Hepatocyte (in vitro differentiated cells): Measurements from ENCODE around the gene HIGD1C. TPM values are rescaled to one million over a fixed set of nuclear protein-coding genes. Genes with fewer than 3 reads are reported as not detected.

ENCODE experiments used
- DNase-seq: peaks from one replicate; pipeline ENCODE4 v3.0.0-alpha.2; 2016; ENCODE audit warnings: low spot score
- H2AFZ ChIP-seq: fragments of 200-600 bp; sonication (generic); 2 replicates; pipeline ENCODE4 v1.6.0; 2016; ENCODE audit warnings: antibody characterized with exemption, mild to moderate bottlenecking
- H3K27ac ChIP-seq: fragments of 200-600 bp; sonication (generic); 2 replicates; pipeline ENCODE4 v1.5.1; 2016; ENCODE audit warnings: mild to moderate bottlenecking
- H3K27me3 ChIP-seq: fragments of 200-600 bp; sonication (generic); 2 replicates; pipeline ENCODE4 v1.6.1; 2016
- H3K36me3 ChIP-seq: fragments of 200-600 bp; sonication (generic); replicated peaks from 2 replicates; pipeline ENCODE4 v1.5.1; 2016; ENCODE audit warnings: low read depth; ENCODE audit not compliant: insufficient read depth
- H3K4me1 ChIP-seq: fragments of 200-600 bp; sonication (generic); 2 replicates; pipeline ENCODE4 v1.5.1; 2016; ENCODE audit warnings: mild to moderate bottlenecking, moderate library complexity; ENCODE audit not compliant: insufficient read depth
- H3K4me2 ChIP-seq: fragments of 200-600 bp; sonication (generic); 2 replicates; pipeline ENCODE4 v1.6.0; 2016
- H3K4me3 ChIP-seq: fragments of 200-600 bp; sonication (generic); 2 replicates; pipeline ENCODE4 v1.5.1; 2016; ENCODE audit warnings: mild to moderate bottlenecking
- H3K79me2 ChIP-seq: fragments of 200-600 bp; sonication (generic); 2 replicates; pipeline ENCODE4 v1.6.0; 2017; ENCODE audit warnings: mild to moderate bottlenecking
- H3K9me2 ChIP-seq: fragments of 200-600 bp; sonication (generic); replicated peaks from 2 replicates; pipeline ENCODE4 v1.6.0; 2017; ENCODE audit warnings: mild to moderate bottlenecking; ENCODE audit not compliant: insufficient read depth
- H3K9me3 ChIP-seq: fragments of 200-600 bp; sonication (generic); 2 replicates; pipeline ENCODE4 v1.5.1; 2016; ENCODE audit warnings: low read depth, mild to moderate bottlenecking
- H4K20me1 ChIP-seq: fragments of 200-600 bp; sonication (generic); 2 replicates; pipeline ENCODE4 v1.6.0; 2016; ENCODE audit warnings: mild to moderate bottlenecking; ENCODE audit not compliant: insufficient read depth, poor library complexity, severe bottlenecking
- CTCF ChIP-seq: fragments of 200-600 bp; sonication (generic); IDR thresholded peaks from 2 replicates; pipeline ENCODE4 v1.5.1; 2016; ENCODE audit warnings: antibody characterized with exemption, mild to moderate bottlenecking; ENCODE audit not compliant: poor library complexity
- EZH2 ChIP-seq: fragments of 200-600 bp; sonication (generic); IDR thresholded peaks from 2 replicates; pipeline ENCODE4 v1.6.1; 2016; ENCODE audit warnings: antibody characterized with exemption, mild to moderate bottlenecking, borderline replicate concordance
- EZH2phosphoT487 ChIP-seq: fragments of 200-600 bp; sonication (generic); IDR thresholded peaks from one replicate; pipeline ENCODE4 v1.6.1; 2018; ENCODE audit warnings: antibody characterized with exemption, mild to moderate bottlenecking, low read depth, moderate library complexity; ENCODE audit not compliant: unreplicated experiment, severe bottlenecking
- WGBS: methylation state at CpG from one replicate; pipeline ENCODE4 v1.1.6; 2016; ENCODE audit warnings: low lambda C conversion rate; ENCODE audit errors: missing lambda C conversion rate; 5-methylcytosine and 5-hydroxymethylcytosine counted together
- polyA plus RNA-seq: library from polyadenylated mRNA; unstranded; fragments of >200 nt; fragmentation: Nextera tagmentation; extraction: Ambion mirVana; gene quantifications from 2 replicates; pipeline ENCODE4 v1.2.1, GENCODE V29; 2016
- total RNA-seq: library from RNA; depleted of rRNA; stranded (reverse); fragments of >200 nt; gene quantifications from 2 replicates; pipeline ENCODE4 v1.2.3, GENCODE V29; 2014

HIGD1C gene
- total and polyA plus RNA-seq, 2 experiments from 2014 or later: not detected

DNA sequence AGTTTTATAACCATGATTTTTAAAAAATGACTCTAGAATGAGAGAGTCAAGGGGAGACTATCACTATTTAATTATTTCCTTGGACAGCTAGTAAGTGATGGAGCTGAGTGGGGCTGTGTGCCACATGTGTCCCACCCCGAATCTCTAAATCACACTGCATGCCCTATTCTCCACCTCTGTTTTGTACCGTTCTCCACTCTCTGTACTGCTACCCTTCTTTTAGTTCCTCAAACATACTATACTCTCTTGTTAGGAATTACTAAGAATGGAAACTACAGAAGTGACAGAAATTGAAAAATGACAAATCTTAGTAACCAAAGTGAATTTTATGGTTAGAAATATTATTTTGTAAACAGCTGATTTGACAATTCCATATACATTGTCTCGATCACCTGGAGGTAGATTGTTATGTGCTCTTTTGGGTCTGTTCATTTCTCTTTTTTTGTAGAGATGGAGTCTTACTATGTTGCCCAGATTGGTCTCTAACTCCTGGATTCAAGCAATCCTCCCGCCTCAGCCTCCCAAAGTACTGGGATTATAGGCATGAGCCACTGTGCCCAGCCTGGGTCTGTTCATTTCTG, 37.9 kb downstream of the HIGD1C start:
- TF ChIP-seq EZH2phosphoT487: no peak
- TF ChIP-seq CTCF: no peak
- no peak for TF ChIP-seq EZH2
- H3K36me3 ChIP-seq: peaks cover 5% of the 10 kb centered on the region
- H2AFZ ChIP-seq: no peak overlapping the region
- no peaks in the 10 kb centered on the region for H3K9me3 ChIP-seq
- WGBS: 94% methylated on average over 4 of the region's 4 CpGs
- no peak overlapping the region for H3K4me3 ChIP-seq
- no peaks in the 10 kb centered on the region for H3K79me2 ChIP-seq
- no peaks in the 10 kb centered on the region for H3K27me3 ChIP-seq
- DNase-seq: no peak
- no peaks in the 10 kb centered on the region for H3K9me2 ChIP-seq
- no peaks in the 10 kb centered on the region for H4K20me1 ChIP-seq
- peaks cover 13% of the 10 kb centered on the region for H3K4me1 ChIP-seq
- H3K27ac ChIP-seq: no peak overlapping the region
- H3K4me2 ChIP-seq: no peak overlapping the region

GRCh38 chr12:50990791-50991190, 38.4 kb downstream of the HIGD1C start:
- Histone ChIP-seq H3K36me3 (peaks cover 5% of the 10 kb centered on the region), H3K4me1 (peaks cover 8% of the 10 kb centered on the region), H3K79me2 (no peaks in the 10 kb centered on the region), H3K27me3 (no peaks in the 10 kb centered on the region), H3K27ac (no peak overlapping the region), H3K4me3 (no peak overlapping the region), H3K4me2 (no peak overlapping the region), H2AFZ (no peak overlapping the region), H4K20me1 (no peaks in the 10 kb centered on the region), H3K9me2 (no peaks in the 10 kb centered on the region), H3K9me3 (no peaks in the 10 kb centered on the region)
- 92% methylated on average over 3 of the region's 3 CpGs for WGBS
- TF ChIP-seq CTCF (no peak), EZH2phosphoT487 (no peak), EZH2 (no peak)
- no peak for DNase-seq

- no peak for DNase-seq
- Histone ChIP-seq H3K36me3 (peaks cover 5% of the 10 kb centered on the region), H3K27ac (no peak overlapping the region)
Measured at GRCh38 chr12:50991291-50991690, 38.9 kb downstream of the HIGD1C start.

More at GRCh38 chr12:50991291-50991690, 38.9 kb downstream of the HIGD1C start:
- H3K4me3 ChIP-seq: no peak overlapping the region
- H3K4me1 ChIP-seq: peaks cover 5% of the 10 kb centered on the region
- no peak overlapping the region for H3K4me2 ChIP-seq
- no peaks in the 10 kb centered on the region for H3K27me3 ChIP-seq
- TF ChIP-seq EZH2phosphoT487 (no peak), EZH2 (no peak), CTCF (no peak)
- no peaks in the 10 kb centered on the region for H3K9me3 ChIP-seq
- H2AFZ ChIP-seq: no peak overlapping the region
- no peaks in the 10 kb centered on the region for H4K20me1 ChIP-seq
- no peaks in the 10 kb centered on the region for H3K9me2 ChIP-seq
- H3K79me2 ChIP-seq: no peaks in the 10 kb centered on the region
- 95% methylated on average over 6 of the region's 6 CpGs for WGBS
